C4-2B (cell line): ENCODE measurements around the gene ADGRV1.

ENCODE experiments used
- CTCF ChIP-seq: fragments of 450-650 bp; conservative IDR thresholded peaks from 2 replicates; pipeline ENCODE4 v1.5.1; 2017; ENCODE audit warnings: mild to moderate bottlenecking
- ZFX ChIP-seq: fragments of 450-650 bp; IDR thresholded peaks from 2 replicates; pipeline ENCODE4 v1.6.1; 2017

GRCh38 chr5:91177085-91177484, 618.5 kb downstream of the ADGRV1 start:
- TF ChIP-seq CTCF (no peak), ZFX (no peak)
